HepG2 (cell line): ENCODE results near the gene C14orf119. TPM values are rescaled to one million over a fixed set of nuclear protein-coding genes. Genes with fewer than 3 reads are reported as not detected.

ENCODE experiments used
- ATAC-seq: fragments of 200-7000 bp; cut with Tn5 transposase; 3 replicates; pipeline ENCODE4 v1.9.1; 2020; ENCODE audit warnings: mild to moderate bottlenecking, moderate library complexity
- BruUV-seq: library from RNA; stranded (reverse); fragments of 400-500 nt; replicated peaks from 2 replicates; lab custom pipeline; 2021; lab: Mats Ljungman, UMichigan
- CTCF ChIA-PET: fragments of 300-600 bp; formaldehyde crosslinking; extraction: SDS; loops from one replicate; lab custom pipeline; 2021; ENCODE audit warnings: low total read pairs, inconsistent platforms, low intra/inter-chr PET ratio; lab: Yijun Ruan, JAX
- POLR2A ChIA-PET: fragments of 350-600 bp; sonication (Branson Sonifier 250); formaldehyde crosslinking; loops from one replicate; lab custom pipeline; 2020; ENCODE audit warnings: antibody characterized with exemption, inconsistent platforms; lab: Yijun Ruan, JAX
- DNase-seq: peaks from one replicate; pipeline ENCODE4 v3.0.0-alpha.2; 2015; ENCODE audit warnings: low spot score
- FAIRE-seq: peaks from 3 replicates; lab custom pipeline; 2011; peaks lifted over from hg19 to GRCh38; lab: Jason Lieb, UNC
- H2AFZ ChIP-seq: one replicate; pipeline ENCODE4 v1.6.1; 2011; ENCODE audit warnings: low read length, inconsistent platforms
- H3K27ac ChIP-seq: fragments of 300-600 bp; 3 replicates; pipeline ENCODE4 v1.8.0; 2011; ENCODE audit warnings: mixed run types, mild to moderate bottlenecking, mixed read lengths, low read length, inconsistent platforms; ENCODE audit not compliant: insufficient read depth; ENCODE audit errors: extremely low read length
- H3K27me3 ChIP-seq, 2 experiments: fragments of 200-600 bp in 1 of 2; 2 replicates in 1 of 2; 3 replicates in 1 of 2; pipeline versions ENCODE4 v1.6.0 to v1.8.0; 2011; ENCODE audit warnings: low read length in 2 of 2, mild to moderate bottlenecking in 2 of 2, moderate library complexity in 2 of 2, inconsistent platforms in 1 of 2; ENCODE audit not compliant: insufficient read depth in 2 of 2, control insufficient read depth in 1 of 2
- H3K36me3 ChIP-seq, 2 experiments: fragments of 200-600 bp in 1 of 2; replicated peaks in 1 of 2; 2 replicates in 1 of 2; 3 replicates in 1 of 2; pipeline versions ENCODE4 v1.5.1 to v1.8.0; 2011; ENCODE audit warnings: low read length in 2 of 2, inconsistent platforms in 1 of 2; ENCODE audit not compliant: insufficient read depth in 2 of 2, control insufficient read depth in 1 of 2
- H3K4me1 ChIP-seq: 2 replicates; pipeline ENCODE4 v1.5.1; 2012; ENCODE audit warnings: low read length, inconsistent platforms; ENCODE audit not compliant: insufficient read depth
- H3K4me2 ChIP-seq: 2 replicates; pipeline ENCODE4 v1.6.0; 2011; ENCODE audit warnings: low read depth, low read length, inconsistent platforms
- H3K4me3 ChIP-seq, 3 experiments: fragments of 200-600 bp in 1 of 3; sonication (generic), shearing (Covaris generic) in 1 of 3; replicated peaks in 1 of 3; 2 replicates each; pipeline ENCODE4 v1.5.1; 2011 to 2016; ENCODE audit warnings: low read length in 3 of 3, inconsistent platforms in 2 of 3, low read depth in 2 of 3, mild to moderate bottlenecking in 2 of 3, control low read depth in 1 of 3, mixed read lengths in 1 of 3; ENCODE audit not compliant: insufficient read depth in 1 of 3
- H3K79me2 ChIP-seq: one replicate; pipeline ENCODE4 v1.6.1; 2011; ENCODE audit warnings: low read length, inconsistent platforms; ENCODE audit not compliant: insufficient read depth
- H3K9ac ChIP-seq: 2 replicates; pipeline ENCODE4 v1.6.0; 2011; ENCODE audit warnings: mild to moderate bottlenecking, low read depth, low read length, inconsistent platforms; ENCODE audit not compliant: insufficient read depth
- H3K9me3 ChIP-seq: 2 replicates; pipeline ENCODE4 v1.5.1; 2012; ENCODE audit warnings: mild to moderate bottlenecking, low read length
- H4K20me1 ChIP-seq: 2 replicates; pipeline ENCODE4 v1.6.0; 2011; ENCODE audit warnings: inconsistent platforms, mild to moderate bottlenecking, low read length, moderate library complexity; ENCODE audit not compliant: insufficient read depth
- CCDC6 ChIP-seq: sonication (generic); formaldehyde crosslinking; IDR thresholded peaks from 2 replicates; pipeline ENCODE4 v1.8.1; 2022; ENCODE audit warnings: mild to moderate bottlenecking, missing genetic modification reagents, moderate library complexity
- KLF11 ChIP-seq: IDR thresholded peaks from 2 replicates; pipeline ENCODE4 v1.6.1; 2016; ENCODE audit warnings: missing compliant biosample characterization
- MEIS1 ChIP-seq: sonication (generic); formaldehyde crosslinking; IDR thresholded peaks from 2 replicates; pipeline ENCODE4 v1.9.0; 2021; ENCODE audit warnings: mild to moderate bottlenecking, missing genetic modification reagents, moderate library complexity, borderline replicate concordance
- MXD1 ChIP-seq: sonication (generic); formaldehyde crosslinking; IDR thresholded peaks from 2 replicates; pipeline ENCODE4 v1.4.0; 2020; ENCODE audit warnings: mild to moderate bottlenecking, missing genetic modification reagents
- NFKB2 ChIP-seq: sonication (generic); formaldehyde crosslinking; IDR thresholded peaks from 2 replicates; pipeline ENCODE4 v1.4.0; 2020; ENCODE audit warnings: missing genetic modification reagents, borderline replicate concordance
- SP140L ChIP-seq: sonication (generic); formaldehyde crosslinking; IDR thresholded peaks from 2 replicates; pipeline ENCODE4 v1.4.0; 2020; ENCODE audit warnings: missing genetic modification reagents, borderline replicate concordance
- ZBTB10 ChIP-seq: sonication (generic); formaldehyde crosslinking; IDR thresholded peaks from 2 replicates; pipeline ENCODE4 v1.4.0; 2020; ENCODE audit warnings: missing genetic modification reagents, borderline replicate concordance
- ZBTB3 ChIP-seq: sonication (generic); formaldehyde crosslinking; IDR thresholded peaks from 2 replicates; pipeline ENCODE4 v1.4.0; 2020; ENCODE audit warnings: low read depth, mild to moderate bottlenecking, moderate library complexity, missing genetic modification reagents, borderline replicate concordance
- ZBTB42 ChIP-seq: sonication (generic); formaldehyde crosslinking; IDR thresholded peaks from 2 replicates; pipeline ENCODE4 v1.5.0; 2020; ENCODE audit warnings: mild to moderate bottlenecking, missing genetic modification reagents
- ZNF24 ChIP-seq: fragments of 450-650 bp; IDR thresholded peaks from 2 replicates; pipeline ENCODE4 v1.6.1; 2017; ENCODE audit warnings: antibody characterized with exemption, mild to moderate bottlenecking
- ZNF337 ChIP-seq: sonication (generic); formaldehyde crosslinking; IDR thresholded peaks from 2 replicates; pipeline ENCODE4 v1.5.1; 2020; ENCODE audit warnings: missing genetic modification reagents, low read depth, mild to moderate bottlenecking, borderline replicate concordance
- ZNF367 ChIP-seq: sonication (generic); formaldehyde crosslinking; IDR thresholded peaks from 2 replicates; pipeline ENCODE4 v1.4.0; 2020; ENCODE audit warnings: missing genetic modification reagents, borderline replicate concordance
- ZNF639 ChIP-seq: conservative IDR thresholded peaks from 2 replicates; pipeline ENCODE4 v1.6.1; 2018; ENCODE audit warnings: missing genetic modification reagents
- ZNF776 ChIP-seq: sonication (generic); formaldehyde crosslinking; IDR thresholded peaks from 2 replicates; pipeline ENCODE4 v1.4.0; 2020; ENCODE audit warnings: mild to moderate bottlenecking, missing genetic modification reagents
- WGBS: methylation state at CpG from one replicate; pipeline ENCODE4 v1.1.6; 2017; ENCODE audit warnings: low lambda C conversion rate; 5-methylcytosine and 5-hydroxymethylcytosine counted together
- in situ Hi-C: cut with HindIII; loops from 2 replicates; pipeline ENCODE4 v1.10.0; 2017; ENCODE audit warnings: low pct_unique_long_range_greater_than_20kb; ENCODE audit not compliant: extremely low pct_ligation_motif_present
- intact Hi-C: fragments of 100-400 bp; cut with micrococcal nuclease; formaldehyde crosslinking; loops from one replicate; pipeline ENCODE4 v1.10.0; 2022; ENCODE audit not compliant: unreplicated experiment
- polyA plus RNA-seq, 8 experiments: library from polyadenylated mRNA; depleted of rRNA in 3 of 8; stranded (reverse) in 7 of 8; unstranded in 1 of 8; fragments of >200 nt; fragmentation: Illumina TruSeq in 4 of 8; extraction: Trizol in 4 of 8; gene quantifications; 2 replicates each; pipeline versions ENCODE4 v1.2.1 to v1.2.3, GENCODE V29; 2011 to 2016; ENCODE audit warnings: low read depth in 4 of 8, missing spikeins in 1 of 8, mixed read lengths in 1 of 8; ENCODE audit not compliant: insufficient read depth in 1 of 8
- total RNA-seq, 5 experiments: library from RNA; depleted of rRNA; stranded (reverse); fragments of >200 nt; fragmentation: Illumina TruSeq; extraction: Trizol; gene quantifications; 2 replicates each; pipeline ENCODE4 v1.2.3, GENCODE V29; 2016; ENCODE audit warnings: low read depth in 1 of 5
- TF ChIP-seq, protein P1 (sequence below): sonication (generic); formaldehyde crosslinking; IDR thresholded peaks from 2 replicates; pipeline ENCODE4 v1.8.1; 2023; ENCODE audit warnings: mild to moderate bottlenecking, moderate library complexity, missing genetic modification reagents
- TF ChIP-seq, protein P2 (sequence below): sonication (generic); formaldehyde crosslinking; conservative IDR thresholded peaks from 2 replicates; pipeline ENCODE4 v1.4.0; 2020; ENCODE audit warnings: missing genetic modification reagents

C14orf119 gene
- total and polyA plus RNA-seq, 2 of the 13 experiments (the other 11 are each of a cell fraction or from before 2014, with no cell fraction given), result 117 to 206 TPM

DNA sequence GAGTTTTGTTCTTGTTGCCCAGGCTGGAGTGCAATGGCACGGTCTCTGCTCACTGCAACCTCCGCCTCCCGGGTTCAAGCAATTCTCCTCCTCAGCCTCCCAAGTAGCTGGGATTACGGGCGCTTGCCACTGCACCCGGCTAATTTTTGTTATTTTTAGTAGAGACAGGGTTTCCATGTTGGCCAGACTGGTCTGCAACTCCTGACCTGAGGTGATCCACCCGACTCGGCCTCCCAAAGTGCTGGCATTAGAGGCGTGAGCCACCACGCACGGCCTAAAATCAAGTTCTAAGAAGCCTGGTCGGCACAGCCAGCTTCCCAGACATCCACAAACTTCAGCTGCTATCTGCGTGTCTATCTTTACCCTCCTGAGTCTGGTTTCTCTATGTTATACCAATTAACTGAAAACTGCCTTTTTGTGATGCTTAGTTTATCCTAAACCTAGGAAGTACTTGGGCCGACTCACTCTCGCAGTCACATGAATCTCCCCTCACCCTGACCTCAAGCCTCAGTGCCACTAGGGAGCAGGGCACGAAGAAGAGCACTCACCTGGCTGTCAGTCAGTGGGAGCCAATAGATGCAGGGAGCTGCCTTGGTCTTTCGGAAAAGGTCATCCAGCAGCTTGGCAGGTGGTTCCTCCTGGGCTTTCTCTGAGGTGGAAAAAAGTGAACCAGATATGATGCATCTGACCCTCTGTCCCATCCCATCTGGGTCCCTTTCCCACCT lies 34.6 kb upstream of the C14orf119 start:
- ATAC-seq (no peak), FAIRE-seq (no peak), DNase-seq (no peak)
- intact Hi-C loops (no loop called here), in situ Hi-C loops (no loop called here)
- H3K4me3 ChIP-seq, result no peak overlapping the region
- ChIA-PET CTCF (interaction anchor here (1.3 kb wide), 1 partner anchor 9 kb away, joined by 3 read pairs; no protein-coding TSS in a partner anchor), POLR2A (interaction anchor here (2.3 to 6.2 kb wide), 7 partner anchors 8 to 84 kb away, joined by 17 to 70 read pairs (median 42); partner anchors contain the start of genes ACIN1, AJUBA and C14orf119)
- no peak overlapping the region for H2AFZ ChIP-seq
- peaks cover 51 to 63% of the 10 kb centered on the region in 2 experiments for H3K36me3 ChIP-seq
- no peaks in the 10 kb centered on the region for H3K9me3 ChIP-seq
- H3K9ac ChIP-seq, result no peak overlapping the region
- H4K20me1 ChIP-seq, result peaks cover 13% of the 10 kb centered on the region; the same call in 1 of the 2 replicates
- 97% methylated on average over 17 of the region's 17 CpGs for WGBS
- H3K79me2 ChIP-seq, result no peaks in the 10 kb centered on the region
- H3K27ac ChIP-seq, result no peak overlapping the region
- no peak overlapping the region for H3K4me2 ChIP-seq
- peaks cover 0 to 6% of the 10 kb centered on the region in 2 experiments; a peak in 1 of 5 replicates for H3K27me3 ChIP-seq
- peaks cover 25% of the 10 kb centered on the region for H3K4me1 ChIP-seq
- no TSS peak for BruUV-seq
- TF ChIP-seq CCDC6 (CRISPR knock-in tag) (no peak), ZNF776 (CRISPR knock-in tag) (no peak), MEIS1 (no peak), NFKB2 (CRISPR knock-in tag) (0 out of 2 replicates have a peak, but pooled peaks have one; percentile 34), ZNF367 (no peak), ZBTB3 (CRISPR knock-in tag) (no peak), ZBTB42 (no peak), KLF11 (CRISPR knock-in tag) (no peak), SP140L (no peak), ZNF639 (no peak), MXD1 (CRISPR knock-in tag) (no peak), ZBTB10 (no peak), ZNF24 (no peak), ZNF337 (CRISPR knock-in tag) (no peak)
- TF ChIP-seq, protein P1, sequence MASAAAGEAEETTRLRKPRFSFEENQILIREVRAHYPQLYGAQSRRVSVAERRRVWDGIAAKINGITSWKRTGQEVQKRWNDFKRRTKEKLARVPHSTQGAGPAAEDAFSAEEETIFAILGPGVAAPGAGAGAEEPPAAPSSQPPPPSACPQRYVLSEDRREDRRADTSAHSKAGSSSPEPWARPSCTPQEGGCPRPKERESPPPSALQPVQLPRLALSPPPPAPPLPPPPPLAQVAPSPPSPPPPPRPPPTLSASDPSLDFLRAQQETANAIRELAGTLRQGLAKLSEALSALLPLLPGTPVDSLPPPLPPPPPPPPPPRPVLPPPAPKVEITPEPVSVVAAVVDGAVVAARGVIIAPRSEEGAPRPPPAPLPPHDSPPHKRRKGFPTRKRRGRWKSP, result no peak
- TF ChIP-seq, protein P2, sequence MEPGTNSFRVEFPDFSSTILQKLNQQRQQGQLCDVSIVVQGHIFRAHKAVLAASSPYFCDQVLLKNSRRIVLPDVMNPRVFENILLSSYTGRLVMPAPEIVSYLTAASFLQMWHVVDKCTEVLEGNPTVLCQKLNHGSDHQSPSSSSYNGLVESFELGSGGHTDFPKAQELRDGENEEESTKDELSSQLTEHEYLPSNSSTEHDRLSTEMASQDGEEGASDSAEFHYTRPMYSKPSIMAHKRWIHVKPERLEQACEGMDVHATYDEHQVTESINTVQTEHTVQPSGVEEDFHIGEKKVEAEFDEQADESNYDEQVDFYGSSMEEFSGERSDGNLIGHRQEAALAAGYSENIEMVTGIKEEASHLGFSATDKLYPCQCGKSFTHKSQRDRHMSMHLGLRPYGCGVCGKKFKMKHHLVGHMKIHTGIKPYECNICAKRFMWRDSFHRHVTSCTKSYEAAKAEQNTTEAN, result no peak
